Measurements from ENCODE around the gene DLX3. TPM values are rescaled to one million over a fixed set of nuclear protein-coding genes. Genes with fewer than 3 reads are reported as not detected.

The DLX3 gene
- total RNA-seq, 3 donors from 2014 or later: 0.22 TPM; not detected in 2

DNA sequence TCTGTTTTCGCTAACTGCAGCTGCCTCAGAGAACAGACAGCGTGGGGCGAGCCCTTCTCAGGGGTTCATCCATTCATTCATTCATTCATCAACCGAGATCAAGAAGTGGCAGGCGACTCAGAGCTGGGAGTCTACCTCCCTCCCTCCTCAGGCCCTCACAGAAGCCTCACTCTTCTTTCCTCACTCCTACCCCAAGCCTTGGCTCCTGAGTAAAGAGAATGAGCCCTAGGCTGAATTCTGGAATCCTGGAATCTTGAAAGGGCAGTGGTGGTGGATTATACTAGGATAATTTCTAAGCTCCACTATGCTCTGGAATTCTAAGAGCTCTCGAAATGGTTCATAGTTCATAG, 2.3 kb upstream of the DLX3 start:
- DNase-seq: no peak
- TF ChIP-seq, protein P1, sequence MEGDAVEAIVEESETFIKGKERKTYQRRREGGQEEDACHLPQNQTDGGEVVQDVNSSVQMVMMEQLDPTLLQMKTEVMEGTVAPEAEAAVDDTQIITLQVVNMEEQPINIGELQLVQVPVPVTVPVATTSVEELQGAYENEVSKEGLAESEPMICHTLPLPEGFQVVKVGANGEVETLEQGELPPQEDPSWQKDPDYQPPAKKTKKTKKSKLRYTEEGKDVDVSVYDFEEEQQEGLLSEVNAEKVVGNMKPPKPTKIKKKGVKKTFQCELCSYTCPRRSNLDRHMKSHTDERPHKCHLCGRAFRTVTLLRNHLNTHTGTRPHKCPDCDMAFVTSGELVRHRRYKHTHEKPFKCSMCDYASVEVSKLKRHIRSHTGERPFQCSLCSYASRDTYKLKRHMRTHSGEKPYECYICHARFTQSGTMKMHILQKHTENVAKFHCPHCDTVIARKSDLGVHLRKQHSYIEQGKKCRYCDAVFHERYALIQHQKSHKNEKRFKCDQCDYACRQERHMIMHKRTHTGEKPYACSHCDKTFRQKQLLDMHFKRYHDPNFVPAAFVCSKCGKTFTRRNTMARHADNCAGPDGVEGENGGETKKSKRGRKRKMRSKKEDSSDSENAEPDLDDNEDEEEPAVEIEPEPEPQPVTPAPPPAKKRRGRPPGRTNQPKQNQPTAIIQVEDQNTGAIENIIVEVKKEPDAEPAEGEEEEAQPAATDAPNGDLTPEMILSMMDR (IDR thresholded peaks at IDR 0.05): no peak
- intact Hi-C loops (cut with DNase I, micrococcal nuclease): loop anchor here (2.0 to 10.0 kb wide), 3 partner anchors 48 to 432 kb away; no protein-coding TSS in a partner anchor
- H3K36me3 ChIP-seq (ENCODE audit: low read depth): no peaks in the 10 kb centered on the region
- H3K4me1 ChIP-seq (ENCODE audit: low read depth): peaks cover 19% of the 10 kb centered on the region
- no peak overlapping the region for H3K4me3 ChIP-seq
- no peak for ATAC-seq
- H3K9me3 ChIP-seq: no peaks in the 10 kb centered on the region

DNA sequence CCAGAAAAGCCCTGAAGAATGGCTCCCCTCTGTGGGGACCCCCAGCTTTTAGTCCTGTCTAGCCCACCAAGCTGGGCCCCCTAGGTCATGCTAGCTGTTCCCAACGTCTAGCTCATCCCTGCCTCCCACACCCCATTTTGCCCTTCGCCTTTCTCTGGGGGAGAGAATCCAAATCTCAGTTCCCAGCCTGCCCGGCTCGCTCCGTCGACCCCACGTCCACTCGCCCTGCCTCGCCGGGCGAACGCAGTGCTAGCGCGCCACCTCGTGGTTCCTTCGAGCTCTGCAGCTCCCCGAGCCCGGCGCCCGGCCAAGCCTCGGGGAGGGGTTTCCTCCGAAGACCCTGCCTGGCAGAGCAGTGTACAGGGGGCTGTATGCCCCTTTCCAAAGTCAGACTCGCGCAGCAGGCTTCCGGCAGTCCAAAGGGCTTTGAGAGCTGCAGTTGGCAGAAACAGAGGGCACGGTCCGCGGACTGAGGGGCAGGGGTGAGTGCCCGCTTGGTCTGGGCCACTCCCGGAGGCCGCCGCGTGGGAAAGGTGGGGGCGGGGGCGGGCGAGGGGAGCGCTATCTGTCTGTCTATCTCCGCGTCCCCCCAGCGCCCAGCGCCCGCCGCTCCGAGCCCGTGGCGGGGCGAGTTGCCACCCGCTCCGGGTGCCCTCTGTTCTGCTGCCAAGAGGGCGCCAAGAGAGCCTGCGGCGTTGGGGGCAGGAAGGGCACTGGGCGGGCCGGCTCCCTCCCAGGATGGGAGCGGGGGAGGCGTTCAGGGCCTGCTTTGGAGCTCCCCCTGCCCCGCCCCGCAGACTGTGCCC, 1.7 kb upstream of the DLX3 start:
- no peaks in the 10 kb centered on the region for H3K36me3 ChIP-seq (ENCODE audit: low read depth)
- H3K4me1 ChIP-seq (ENCODE audit: low read depth): peaks cover 19% of the 10 kb centered on the region
- intact Hi-C loops (cut with DNase I, micrococcal nuclease): loop anchor here (2.0 to 10.0 kb wide), 3 partner anchors 48 to 432 kb away; no protein-coding TSS in a partner anchor
- ATAC-seq: peak; percentile 63
- H3K9me3 ChIP-seq: no peaks in the 10 kb centered on the region
- TF ChIP-seq, protein P1 (IDR thresholded peaks at IDR 0.05): peak; percentile 95
- peak; percentile 50 to 72 (median 55) for DNase-seq
- H3K4me3 ChIP-seq: no peak overlapping the region

DNA sequence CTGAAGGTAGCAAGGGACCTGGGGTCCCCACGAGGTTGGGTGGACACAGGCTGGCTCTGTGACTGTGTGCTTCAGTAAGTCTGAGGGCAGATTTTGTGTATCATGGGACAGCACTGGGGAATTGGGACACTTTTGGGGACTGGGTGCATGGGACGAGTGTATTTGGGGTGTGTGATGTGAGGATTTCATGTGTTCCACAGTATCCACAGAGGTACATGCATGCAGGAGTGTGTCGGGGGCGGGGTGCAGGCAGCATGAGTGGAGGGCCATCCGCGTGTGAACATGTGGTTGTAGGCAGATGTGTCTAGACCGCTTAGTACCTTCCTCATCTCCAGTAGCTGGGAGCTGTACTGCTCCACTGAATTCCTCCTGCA, 1.1 kb upstream of the DLX3 start:
- H3K4me1 ChIP-seq (ENCODE audit: low read depth): peaks cover 19% of the 10 kb centered on the region
- H3K9me3 ChIP-seq: no peaks in the 10 kb centered on the region
- DNase-seq (no peak), ATAC-seq (no peak)
- no peaks in the 10 kb centered on the region for H3K36me3 ChIP-seq (ENCODE audit: low read depth)
- H3K4me3 ChIP-seq: no peak overlapping the region
- TF ChIP-seq, protein P1 (IDR thresholded peaks at IDR 0.05): no peak
- intact Hi-C loops (cut with DNase I, micrococcal nuclease): loop anchor here (2.0 to 10.0 kb wide), 3 partner anchors 47 to 431 kb away; no protein-coding TSS in a partner anchor

DNA sequence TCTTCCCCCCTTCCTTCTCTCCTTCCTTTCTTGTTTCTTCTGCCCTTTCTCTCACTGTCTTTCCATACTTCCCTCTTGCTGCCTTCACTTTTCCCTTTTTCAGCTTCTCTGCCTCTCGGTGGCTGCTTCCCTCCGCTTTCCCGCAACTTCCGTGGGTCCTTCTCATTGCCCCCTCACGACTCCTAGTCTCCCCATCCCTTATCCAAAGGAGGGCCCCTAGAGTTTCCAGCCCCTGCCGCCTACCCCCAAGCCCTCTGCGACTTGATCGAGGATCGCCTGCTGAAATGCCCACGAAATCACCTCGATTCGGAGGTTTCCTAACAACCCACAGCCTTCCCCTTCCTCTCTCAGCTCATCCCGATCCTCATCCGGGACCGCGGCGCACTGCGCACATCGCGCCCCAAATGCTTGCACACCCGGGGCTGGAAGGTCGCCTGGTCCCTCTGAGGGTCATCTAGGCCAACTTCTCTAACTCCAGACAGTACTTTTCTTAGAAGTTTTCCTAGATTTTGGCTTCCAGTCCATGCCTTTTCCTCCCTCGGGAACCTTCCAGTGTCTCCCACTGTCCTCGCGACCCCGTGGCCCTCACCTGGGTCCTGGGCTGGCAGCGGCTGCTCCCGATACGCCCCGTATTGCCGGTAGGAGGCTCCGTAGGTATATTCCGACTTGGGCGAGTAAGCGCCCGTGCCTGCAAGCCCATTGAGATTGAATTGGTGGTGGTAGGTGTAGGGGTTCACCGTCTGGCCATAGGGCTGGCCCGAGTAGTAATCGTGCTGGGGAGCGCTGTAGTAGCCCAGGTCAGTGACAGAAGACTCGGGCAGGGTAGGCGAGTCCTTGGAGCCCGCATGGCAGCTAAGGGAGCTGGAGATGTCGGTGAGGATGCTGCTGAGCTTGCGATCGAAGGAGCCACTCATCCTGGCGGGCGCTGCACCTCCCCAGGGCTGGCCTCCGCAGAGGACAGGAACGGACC, 654 bp downstream of the DLX3 start:
- intact Hi-C loops (cut with DNase I, micrococcal nuclease): loop anchor here (5.0 to 10.0 kb wide), 2 partner anchors 117 to 430 kb away; no protein-coding TSS in a partner anchor
- TF ChIP-seq, protein P1 (IDR thresholded peaks at IDR 0.05): no peak
- H3K4me1 ChIP-seq (ENCODE audit: low read depth): peaks cover 19% of the 10 kb centered on the region
- ATAC-seq (no peak), DNase-seq (no peak)
- H3K4me3 ChIP-seq: no peak overlapping the region
- H3K36me3 ChIP-seq (ENCODE audit: low read depth): no peaks in the 10 kb centered on the region
- H3K9me3 ChIP-seq: no peaks in the 10 kb centered on the region

DNA sequence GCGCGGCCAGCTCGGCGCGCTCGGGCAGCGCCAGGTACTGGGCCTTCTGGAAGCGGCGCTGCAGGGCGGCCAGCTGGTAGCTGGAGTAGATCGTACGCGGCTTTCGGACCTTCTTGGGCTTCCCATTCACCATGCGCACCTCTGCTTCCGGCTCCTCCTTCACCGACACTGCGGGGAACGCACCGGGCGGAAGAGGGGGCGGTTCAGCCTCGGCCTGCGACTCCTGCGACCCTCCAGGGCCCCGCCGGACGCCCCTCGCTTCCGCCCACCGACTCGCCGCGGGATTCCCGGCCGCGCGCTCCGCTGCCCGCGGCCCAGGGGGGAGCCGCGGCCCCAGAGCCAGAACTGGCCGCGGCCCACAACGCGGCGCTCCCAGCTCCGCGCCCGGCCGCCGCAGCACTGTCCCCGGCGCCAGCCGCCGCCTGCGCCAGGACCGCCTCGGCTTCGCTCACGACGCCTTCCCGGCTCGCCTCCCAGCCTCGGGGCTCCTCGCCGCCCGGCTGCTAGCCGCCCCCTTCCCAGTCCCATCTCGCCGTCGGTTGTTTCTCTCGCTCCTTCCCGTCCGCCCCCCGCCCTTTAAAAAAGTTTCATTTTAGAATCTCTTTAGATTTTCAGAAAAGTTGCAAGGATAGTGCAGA, 1.5 kb downstream of the DLX3 start:
- intact Hi-C loops (cut with DNase I, micrococcal nuclease): loop anchor here in 1 of 2 donors (10.0 kb wide), 1 partner anchor 429 kb away; no protein-coding TSS in a partner anchor
- H3K4me3 ChIP-seq: no peak overlapping the region
- DNase-seq: peak in 2 of 3 donors; percentile 35 to 49
- peak; percentile 53 for ATAC-seq
- peaks cover 19% of the 10 kb centered on the region for H3K4me1 ChIP-seq (ENCODE audit: low read depth)
- H3K9me3 ChIP-seq: no peaks in the 10 kb centered on the region
- TF ChIP-seq, protein P1 (IDR thresholded peaks at IDR 0.05): no peak
- H3K36me3 ChIP-seq (ENCODE audit: low read depth): no peaks in the 10 kb centered on the region

Data from mucosa of descending colon (tissue), 3 donors.